Suppressor macrophage (primary cell): Measurements from ENCODE around the gene PLAAT1.

Experiments used
- DNase-seq, 4 experiments: peaks; one replicate each; pipeline ENCODE4 v3.0.0-alpha.2; 2020 to 2022

The PLAAT1 gene

DNA sequence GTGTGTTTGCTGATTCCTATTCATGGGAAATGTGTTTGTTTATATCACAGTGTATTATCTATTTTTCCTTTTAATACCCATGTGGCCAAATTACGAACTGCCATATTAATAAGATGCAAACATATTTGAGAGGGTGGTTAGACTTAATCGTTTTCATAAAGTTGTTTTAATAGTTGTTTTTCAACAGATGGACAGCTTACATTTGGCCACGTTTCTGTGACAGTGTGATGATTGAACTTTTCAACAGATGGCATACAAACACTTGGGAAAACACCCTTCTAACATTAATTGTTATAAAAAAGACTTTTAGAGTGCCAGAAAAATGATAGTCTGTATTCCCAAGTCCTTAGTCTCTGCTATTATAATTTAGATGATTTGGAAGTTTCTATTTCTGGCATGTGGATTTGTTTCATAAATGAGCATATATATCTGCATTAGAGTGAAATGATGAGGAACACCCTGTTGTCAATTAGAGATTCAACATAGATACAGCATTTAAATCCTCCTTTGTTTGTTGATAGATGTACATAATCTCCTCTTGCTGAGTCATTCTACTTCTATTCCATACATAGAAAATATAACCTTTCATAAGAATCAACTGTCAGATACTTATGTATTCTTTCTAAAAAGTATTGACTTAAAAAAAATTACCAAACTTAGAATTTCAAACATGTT lies 13.1 kb downstream of the PLAAT1 start:
- DNase-seq: no peak

- no peak for DNase-seq
Observed at GRCh38 chr3:193261970-193262369, 20.9 kb downstream of the PLAAT1 start.

GRCh38 chr3:193262707-193263106 lies 21.7 kb downstream of the PLAAT1 start:
- no peak for DNase-seq

- no peak for DNase-seq
Observed at GRCh38 chr3:193269343-193270028, 28.5 kb downstream of the PLAAT1 start.

GRCh38 chr3:193270451-193270850 lies 29.4 kb downstream of the PLAAT1 start:
- DNase-seq: no peak

DNA sequence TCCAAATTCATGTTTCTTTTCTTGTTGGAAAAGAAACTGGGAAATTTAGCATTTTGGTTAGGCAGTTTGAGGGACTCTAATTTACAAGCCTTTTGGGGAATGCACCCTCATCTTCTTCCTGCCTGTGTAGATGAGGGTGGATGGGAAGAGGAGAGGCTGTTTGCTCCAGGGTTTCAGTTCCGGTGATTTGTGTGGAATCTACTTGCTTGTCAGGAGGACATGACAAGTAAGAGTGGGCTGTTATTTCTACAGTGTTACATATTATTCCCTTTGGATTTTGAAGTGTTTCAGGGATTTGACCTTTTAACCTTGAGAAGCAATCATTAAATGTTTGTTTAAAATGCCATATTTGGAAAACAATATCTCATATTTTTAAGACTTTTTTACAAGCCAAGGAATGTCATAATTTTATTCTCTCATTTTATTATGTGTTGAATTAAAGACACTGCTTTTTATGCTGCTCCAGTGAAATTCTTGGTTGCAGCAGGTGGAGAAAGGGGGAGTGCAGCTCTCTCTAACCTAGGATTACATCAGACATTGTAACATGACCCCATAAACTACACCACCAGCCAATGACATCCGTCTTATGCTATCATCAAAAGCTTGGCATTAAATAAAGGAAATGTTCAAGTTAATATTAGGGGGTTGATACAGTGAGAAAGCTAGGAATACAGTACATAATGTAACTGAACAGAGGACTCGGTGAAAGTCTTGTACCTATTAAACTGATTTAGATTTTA lies 30.2 kb downstream of the PLAAT1 start:
- no peak for DNase-seq

DNA sequence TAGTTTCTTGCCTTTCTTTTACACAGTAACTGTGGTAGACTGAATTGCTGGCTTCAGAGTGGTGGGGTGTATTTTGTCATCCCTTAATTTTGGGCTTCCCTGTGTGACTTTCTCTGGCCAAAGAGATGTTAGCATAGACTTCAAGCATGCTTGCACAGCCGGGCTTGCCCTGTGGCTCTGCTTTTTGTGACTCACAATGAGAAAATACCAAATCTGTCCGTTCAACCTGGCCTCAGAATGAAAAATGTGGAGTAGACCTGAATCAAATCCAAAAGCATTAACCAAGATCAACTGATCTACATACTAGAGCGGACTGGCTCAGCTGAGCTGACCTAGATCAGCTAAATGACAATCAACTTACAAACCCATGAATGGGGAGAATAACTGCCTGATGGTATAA lies 51.4 kb downstream of the PLAAT1 start:
- DNase-seq: no peak

GRCh38 chr3:193295985-193296384 lies 55.0 kb downstream of the PLAAT1 start:
- no peak for DNase-seq

- no peak for DNase-seq
Observed at GRCh38 chr3:193297421-193297820, 56.4 kb downstream of the PLAAT1 start.

DNA sequence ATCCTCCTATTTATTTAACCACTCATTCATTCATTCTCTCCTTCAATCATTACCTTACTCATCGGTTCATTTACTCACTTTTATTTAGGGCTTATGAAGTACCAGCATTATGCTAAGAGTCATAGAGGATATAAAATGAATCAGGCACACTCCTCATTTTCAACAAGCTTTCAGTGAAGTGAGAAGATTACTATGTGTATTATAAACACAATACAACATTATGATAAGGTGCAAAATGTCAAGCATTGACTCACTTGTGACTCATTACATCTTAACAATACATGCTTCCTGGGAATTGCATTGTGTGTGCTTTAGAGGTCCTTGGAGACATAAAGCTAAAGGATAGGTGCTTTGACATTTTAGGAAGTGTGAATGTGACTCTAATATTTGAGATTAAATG lies 60.4 kb downstream of the PLAAT1 start:
- no peak for DNase-seq

- no peak for DNase-seq
Observed at GRCh38 chr3:193305356-193305755, 64.3 kb downstream of the PLAAT1 start.

DNA sequence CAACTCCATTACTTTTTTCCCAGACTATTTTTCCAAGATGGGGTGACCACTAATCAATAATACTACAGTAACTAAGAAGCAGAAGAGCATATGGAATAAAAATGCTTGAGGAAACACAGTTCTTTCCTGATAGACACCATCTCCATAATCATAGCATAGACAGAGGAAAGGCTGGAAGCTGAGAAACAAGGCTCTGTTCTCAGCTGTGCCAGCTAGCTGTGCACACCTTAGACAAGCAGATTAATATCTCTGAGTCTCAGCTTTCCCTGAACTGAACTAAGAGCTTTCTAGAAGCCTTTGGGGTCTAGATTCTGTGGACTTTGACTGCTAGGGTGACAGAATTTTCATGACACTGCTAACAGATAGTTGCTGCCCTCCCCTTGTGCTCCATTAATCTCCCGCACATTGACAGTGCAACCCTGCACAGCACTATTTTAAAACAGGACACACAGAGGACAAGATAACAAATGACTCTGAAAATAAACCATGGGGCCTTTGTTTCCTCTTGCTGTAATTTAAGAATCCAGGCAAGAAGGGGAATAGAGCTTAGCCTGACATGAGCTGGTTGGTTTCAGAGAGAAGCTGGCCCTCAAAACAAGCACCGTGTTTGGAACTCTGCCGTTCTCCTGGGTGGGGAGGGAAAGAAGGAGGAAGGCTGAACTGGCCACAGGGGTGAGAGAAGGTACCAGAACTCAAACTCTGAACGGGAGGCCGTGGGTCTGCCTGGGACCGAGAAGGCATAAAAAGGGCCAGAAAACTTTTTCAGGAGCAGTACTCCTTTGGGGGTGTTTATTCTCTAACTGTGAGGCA lies 70.1 kb downstream of the PLAAT1 start:
- DNase-seq: no peak

- DNase-seq: no peak
Observed at GRCh38 chr3:193313061-193313958, 72.3 kb downstream of the PLAAT1 start.

- DNase-seq: no peak
Observed at GRCh38 chr3:193314161-193314560, 73.1 kb downstream of the PLAAT1 start.

GRCh38 chr3:193317682-193318300 lies 76.8 kb downstream of the PLAAT1 start:
- no peak for DNase-seq
